GM06990 (cell line): ENCODE data around the gene UBIAD1.

Experiments
- DNase-seq: peaks from one replicate; pipeline ENCODE4 v3.0.0-alpha.2; 2011; ENCODE audit not compliant: insufficient read length; ENCODE audit errors: extremely low read depth
- H3K27me3 ChIP-seq: replicated peaks from 2 replicates; pipeline ENCODE4 v1.6.0; 2011; ENCODE audit warnings: low read length; ENCODE audit not compliant: control insufficient read depth, insufficient read depth
- H3K36me3 ChIP-seq: 2 replicates; pipeline ENCODE4 v1.5.1; 2011; ENCODE audit warnings: low read length; ENCODE audit not compliant: control insufficient read depth, insufficient read depth
- H3K4me3 ChIP-seq: replicated peaks from 2 replicates; pipeline ENCODE4 v1.5.1; 2011; ENCODE audit warnings: low read depth, mild to moderate bottlenecking, control low read depth, low read length
- TF ChIP-seq, protein P1 (sequence below): IDR thresholded peaks from 2 replicates; pipeline ENCODE4 v1.5.1; 2011; ENCODE audit warnings: low read length, control low read depth, mild to moderate bottlenecking, inconsistent platforms; ENCODE audit not compliant: insufficient read depth, poor library complexity, severe bottlenecking

UBIAD1 gene

DNA sequence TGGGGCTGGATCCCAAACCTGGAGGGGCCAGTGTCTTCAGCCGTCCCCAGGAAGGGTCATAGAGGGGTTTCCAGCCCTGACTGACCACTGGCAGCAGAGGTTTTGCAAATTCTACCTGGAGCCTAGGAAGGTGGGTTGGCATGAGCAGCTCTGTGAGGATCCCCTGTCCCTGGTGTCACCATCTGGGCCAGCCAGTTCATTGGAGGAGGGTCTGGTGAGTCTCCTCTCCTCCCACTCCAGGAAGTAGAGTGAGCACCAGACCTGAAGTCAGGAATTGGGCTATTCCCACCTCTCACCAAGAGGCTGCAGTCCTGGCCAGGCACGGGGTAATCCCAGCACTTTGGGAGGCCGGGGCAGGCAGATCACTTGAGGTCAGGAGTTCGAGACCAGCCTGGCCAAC lies 57.4 kb downstream of the UBIAD1 start:
- no peaks in the 10 kb centered on the region for H3K27me3 ChIP-seq

DNA sequence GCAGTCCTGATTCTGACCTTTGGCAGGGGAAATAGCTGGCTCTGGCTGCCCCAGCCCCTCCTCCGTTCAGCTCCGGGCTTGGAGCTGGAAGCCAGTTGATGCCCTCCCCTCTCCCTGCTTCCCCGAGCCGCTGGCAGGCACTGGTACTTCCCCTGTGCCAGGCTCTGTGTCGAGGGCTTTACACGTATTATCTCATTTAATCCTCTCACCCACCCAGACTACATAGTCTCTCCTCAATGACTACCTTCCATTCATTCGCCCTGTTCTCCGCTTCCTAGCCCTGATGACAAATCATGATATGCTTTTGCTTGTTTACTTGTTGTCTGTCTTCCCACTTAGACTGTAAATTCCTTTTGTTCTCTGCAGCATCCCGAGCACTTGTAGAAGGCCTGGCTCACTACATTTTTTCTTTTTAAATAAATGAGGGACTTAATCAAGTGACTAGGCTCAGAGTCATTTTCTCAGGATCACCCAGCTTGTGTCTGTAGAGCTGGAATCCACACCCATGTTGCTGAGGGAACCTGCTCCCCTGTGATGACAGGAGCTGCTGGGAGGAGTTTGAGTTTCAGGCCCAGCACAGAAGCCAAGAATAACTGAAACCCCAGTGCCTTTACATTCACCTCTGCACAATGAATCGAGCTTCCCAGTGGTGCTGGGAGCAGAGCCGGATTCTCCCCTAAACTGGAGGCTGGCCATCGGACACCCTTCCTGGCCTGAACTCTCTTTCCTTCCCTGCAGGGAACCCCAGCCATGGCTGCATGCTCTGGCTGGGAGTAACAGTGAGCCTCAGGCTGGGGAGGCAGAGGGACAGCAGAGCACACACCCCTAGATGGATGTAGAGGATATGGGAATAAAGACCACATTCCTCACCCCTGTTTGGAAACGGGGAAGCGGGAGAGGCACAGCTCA lies 58.3 kb downstream of the UBIAD1 start:
- Histone ChIP-seq H3K27me3 (no peaks in the 10 kb centered on the region), H3K4me3 (no peak overlapping the region), H3K36me3 (no peaks in the 10 kb centered on the region)
- DNase-seq, result no peak
- TF ChIP-seq, protein P1, sequence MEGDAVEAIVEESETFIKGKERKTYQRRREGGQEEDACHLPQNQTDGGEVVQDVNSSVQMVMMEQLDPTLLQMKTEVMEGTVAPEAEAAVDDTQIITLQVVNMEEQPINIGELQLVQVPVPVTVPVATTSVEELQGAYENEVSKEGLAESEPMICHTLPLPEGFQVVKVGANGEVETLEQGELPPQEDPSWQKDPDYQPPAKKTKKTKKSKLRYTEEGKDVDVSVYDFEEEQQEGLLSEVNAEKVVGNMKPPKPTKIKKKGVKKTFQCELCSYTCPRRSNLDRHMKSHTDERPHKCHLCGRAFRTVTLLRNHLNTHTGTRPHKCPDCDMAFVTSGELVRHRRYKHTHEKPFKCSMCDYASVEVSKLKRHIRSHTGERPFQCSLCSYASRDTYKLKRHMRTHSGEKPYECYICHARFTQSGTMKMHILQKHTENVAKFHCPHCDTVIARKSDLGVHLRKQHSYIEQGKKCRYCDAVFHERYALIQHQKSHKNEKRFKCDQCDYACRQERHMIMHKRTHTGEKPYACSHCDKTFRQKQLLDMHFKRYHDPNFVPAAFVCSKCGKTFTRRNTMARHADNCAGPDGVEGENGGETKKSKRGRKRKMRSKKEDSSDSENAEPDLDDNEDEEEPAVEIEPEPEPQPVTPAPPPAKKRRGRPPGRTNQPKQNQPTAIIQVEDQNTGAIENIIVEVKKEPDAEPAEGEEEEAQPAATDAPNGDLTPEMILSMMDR, result no peak

More for the DNA sequence above, 57.4 kb downstream of the UBIAD1 start:
- TF ChIP-seq, protein P1, result no peak
- H3K36me3 ChIP-seq, result no peaks in the 10 kb centered on the region
- H3K4me3 ChIP-seq, result no peak overlapping the region
- no peak for DNase-seq

DNA sequence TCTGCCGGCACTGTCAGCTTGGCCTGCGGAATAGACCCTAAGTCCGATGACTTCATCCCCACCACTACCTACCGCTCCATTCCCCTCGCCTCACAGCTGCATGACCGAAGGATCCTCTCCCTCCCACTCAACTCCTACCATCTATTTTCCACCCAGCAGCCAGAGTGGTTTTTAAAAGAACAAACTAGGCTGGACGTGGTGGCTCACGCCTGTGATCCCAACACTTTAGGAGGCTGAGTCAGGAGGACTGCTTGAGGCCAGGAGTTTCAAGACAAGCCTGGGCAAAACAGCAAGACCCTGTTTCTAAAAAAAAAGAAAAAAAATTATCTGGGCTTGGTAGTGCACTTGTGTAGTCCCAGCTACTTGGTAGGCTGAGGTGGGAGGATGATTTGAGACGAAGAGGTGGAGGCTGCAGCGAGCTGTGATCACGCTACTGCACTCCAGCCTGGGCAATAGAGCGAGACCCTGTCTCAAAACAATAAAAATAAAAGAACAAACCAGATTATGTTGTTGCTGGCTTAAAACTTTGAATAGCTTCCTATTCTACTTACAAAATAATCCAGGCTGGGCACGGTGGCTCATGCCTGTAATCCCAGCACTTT lies 59.0 kb downstream of the UBIAD1 start:
- no peak for DNase-seq
- H3K27me3 ChIP-seq, result no peaks in the 10 kb centered on the region
- H3K36me3 ChIP-seq, result no peaks in the 10 kb centered on the region
- H3K4me3 ChIP-seq, result no peak overlapping the region
- TF ChIP-seq, protein P1, result no peak

GRCh38 chr1:11333631-11334030 lies 60.6 kb downstream of the UBIAD1 start:
- H3K27me3 ChIP-seq, result no peaks in the 10 kb centered on the region; the same call in 1 of the 2 replicates
- H3K36me3 ChIP-seq, result no peaks in the 10 kb centered on the region
- TF ChIP-seq, protein P1, result no peak
- no peak for DNase-seq
- no peak overlapping the region for H3K4me3 ChIP-seq

GRCh38 chr1:11334261-11334804 lies 61.3 kb downstream of the UBIAD1 start:
- DNase-seq, result no peak

More at GRCh38 chr1:11334261-11334804, 61.3 kb downstream of the UBIAD1 start:
- Histone ChIP-seq H3K27me3 (peaks cover 2% of the 10 kb centered on the region), H3K4me3 (no peak overlapping the region), H3K36me3 (no peaks in the 10 kb centered on the region)
- TF ChIP-seq, protein P1, result no peak
